MM.1S (cell line): ENCODE measurements around the gene FARP1.

ENCODE experiments used
- DNase-seq: peaks from one replicate; pipeline ENCODE4 v3.0.0-alpha.2; 2015
- H2AFZ ChIP-seq: fragments of 300-600 bp; sonication (generic); 2 replicates; pipeline ENCODE4 v1.6.0; 2016; ENCODE audit warnings: antibody characterized with exemption, low read length
- H3F3A ChIP-seq: fragments of 300-600 bp; sonication (generic); 2 replicates; pipeline ENCODE4 v1.6.1; 2016; ENCODE audit warnings: mild to moderate bottlenecking, antibody characterized with exemption, low read length, moderate library complexity, mixed read lengths; ENCODE audit not compliant: insufficient read depth
- H3K27ac ChIP-seq: fragments of 300-600 bp; sonication (generic); 2 replicates; pipeline ENCODE4 v1.5.1; 2016; ENCODE audit warnings: mild to moderate bottlenecking, low read length
- H3K27me3 ChIP-seq: fragments of 300-600 bp; sonication (generic); replicated peaks from 2 replicates; pipeline ENCODE4 v1.6.0; 2016; ENCODE audit warnings: low read length; ENCODE audit not compliant: insufficient read depth
- H3K36me3 ChIP-seq: fragments of 300-600 bp; sonication (generic); replicated peaks from 2 replicates; pipeline ENCODE4 v1.6.1; 2016; ENCODE audit warnings: mild to moderate bottlenecking, low read length, mixed read lengths; ENCODE audit not compliant: insufficient read depth
- H3K4me1 ChIP-seq: fragments of 300-600 bp; sonication (generic); 2 replicates; pipeline ENCODE4 v1.6.1; 2016; ENCODE audit warnings: low read length, mixed read lengths
- H3K4me2 ChIP-seq: fragments of 300-600 bp; sonication (generic); 2 replicates; pipeline ENCODE4 v1.6.0; 2016; ENCODE audit warnings: low read depth, low read length
- H3K4me3 ChIP-seq: fragments of 300-600 bp; sonication (generic); 2 replicates; pipeline ENCODE4 v1.5.1; 2016; ENCODE audit warnings: low read length, mixed read lengths
- H3K79me2 ChIP-seq: fragments of 300-600 bp; sonication (generic); 2 replicates; pipeline ENCODE4 v1.6.1; 2016; ENCODE audit warnings: mixed run types, low read length, mixed read lengths
- H3K9ac ChIP-seq: fragments of 300-600 bp; sonication (generic); 2 replicates; pipeline ENCODE4 v1.6.1; 2016; ENCODE audit warnings: low read length, mixed read lengths
- H3K9me2 ChIP-seq: fragments of 300-600 bp; sonication (generic); replicated peaks from 2 replicates; pipeline ENCODE4 v1.6.1; 2016; ENCODE audit warnings: mild to moderate bottlenecking, low read length, mixed read lengths; ENCODE audit not compliant: insufficient read depth
- H3K9me3 ChIP-seq: fragments of 300-600 bp; sonication (generic); replicated peaks from 2 replicates; pipeline ENCODE4 v1.6.1; 2016; ENCODE audit warnings: mild to moderate bottlenecking, low read length, mixed read lengths; ENCODE audit not compliant: insufficient read depth
- H4K20me1 ChIP-seq: fragments of 300-600 bp; sonication (generic); 2 replicates; pipeline ENCODE4 v1.6.1; 2016; ENCODE audit warnings: mild to moderate bottlenecking, low read length, moderate library complexity, mixed read lengths; ENCODE audit not compliant: insufficient read depth
- EZH2 ChIP-seq: fragments of 300-600 bp; sonication (generic); optimal IDR thresholded peaks from 2 replicates; pipeline ENCODE3; 2017; ENCODE audit warnings: low read depth, mild to moderate bottlenecking, antibody characterized with exemption, low read length, mixed read lengths
- EZH2phosphoT487 ChIP-seq: fragments of 300-600 bp; sonication (generic); IDR thresholded peaks from 2 replicates; pipeline ENCODE4 v1.6.1; 2018; ENCODE audit warnings: antibody characterized with exemption, low read length
- TF ChIP-seq, protein P1 (sequence below): fragments of 300-600 bp; sonication (generic); IDR thresholded peaks from 2 replicates; pipeline ENCODE4 v1.5.1; 2016; ENCODE audit warnings: antibody characterized with exemption, low read length, mixed read lengths

Gene FARP1

DNA sequence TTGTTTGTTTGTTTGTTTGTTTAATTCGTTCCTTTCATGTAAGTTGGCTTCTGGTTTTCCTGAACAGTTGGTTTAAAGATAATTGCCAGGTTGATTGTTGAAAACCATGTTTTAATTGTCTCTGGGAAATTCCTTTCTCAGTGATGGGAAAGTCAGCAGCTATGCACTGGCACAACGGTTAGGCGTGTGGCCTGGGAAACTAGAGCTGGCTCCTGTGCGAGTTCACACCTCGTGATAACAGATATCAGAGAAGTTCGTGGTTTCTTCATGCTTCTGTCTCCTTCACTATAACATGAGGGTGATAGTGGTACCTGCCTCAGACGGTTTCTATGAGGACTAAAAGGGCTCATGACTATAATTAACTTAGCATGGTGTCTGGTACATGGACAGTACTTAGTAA lies 280.5 kb downstream of the FARP1 start:
- Histone ChIP-seq H3K4me1 (no peaks in the 10 kb centered on the region), H3F3A (no peaks in the 10 kb centered on the region), H3K36me3 (no peaks in the 10 kb centered on the region), H3K9me2 (no peaks in the 10 kb centered on the region), H3K4me2 (no peak overlapping the region), H4K20me1 (no peaks in the 10 kb centered on the region), H3K79me2 (no peaks in the 10 kb centered on the region), H2AFZ (no peak overlapping the region), H3K9me3 (no peaks in the 10 kb centered on the region), H3K27me3 (no peaks in the 10 kb centered on the region), H3K4me3 (no peak overlapping the region), H3K9ac (no peak overlapping the region), H3K27ac (no peak overlapping the region)
- no peak for DNase-seq
- TF ChIP-seq, protein P1, sequence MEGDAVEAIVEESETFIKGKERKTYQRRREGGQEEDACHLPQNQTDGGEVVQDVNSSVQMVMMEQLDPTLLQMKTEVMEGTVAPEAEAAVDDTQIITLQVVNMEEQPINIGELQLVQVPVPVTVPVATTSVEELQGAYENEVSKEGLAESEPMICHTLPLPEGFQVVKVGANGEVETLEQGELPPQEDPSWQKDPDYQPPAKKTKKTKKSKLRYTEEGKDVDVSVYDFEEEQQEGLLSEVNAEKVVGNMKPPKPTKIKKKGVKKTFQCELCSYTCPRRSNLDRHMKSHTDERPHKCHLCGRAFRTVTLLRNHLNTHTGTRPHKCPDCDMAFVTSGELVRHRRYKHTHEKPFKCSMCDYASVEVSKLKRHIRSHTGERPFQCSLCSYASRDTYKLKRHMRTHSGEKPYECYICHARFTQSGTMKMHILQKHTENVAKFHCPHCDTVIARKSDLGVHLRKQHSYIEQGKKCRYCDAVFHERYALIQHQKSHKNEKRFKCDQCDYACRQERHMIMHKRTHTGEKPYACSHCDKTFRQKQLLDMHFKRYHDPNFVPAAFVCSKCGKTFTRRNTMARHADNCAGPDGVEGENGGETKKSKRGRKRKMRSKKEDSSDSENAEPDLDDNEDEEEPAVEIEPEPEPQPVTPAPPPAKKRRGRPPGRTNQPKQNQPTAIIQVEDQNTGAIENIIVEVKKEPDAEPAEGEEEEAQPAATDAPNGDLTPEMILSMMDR, result no peak
- TF ChIP-seq EZH2phosphoT487, result no peak
- TF ChIP-seq EZH2, result no peak

DNA sequence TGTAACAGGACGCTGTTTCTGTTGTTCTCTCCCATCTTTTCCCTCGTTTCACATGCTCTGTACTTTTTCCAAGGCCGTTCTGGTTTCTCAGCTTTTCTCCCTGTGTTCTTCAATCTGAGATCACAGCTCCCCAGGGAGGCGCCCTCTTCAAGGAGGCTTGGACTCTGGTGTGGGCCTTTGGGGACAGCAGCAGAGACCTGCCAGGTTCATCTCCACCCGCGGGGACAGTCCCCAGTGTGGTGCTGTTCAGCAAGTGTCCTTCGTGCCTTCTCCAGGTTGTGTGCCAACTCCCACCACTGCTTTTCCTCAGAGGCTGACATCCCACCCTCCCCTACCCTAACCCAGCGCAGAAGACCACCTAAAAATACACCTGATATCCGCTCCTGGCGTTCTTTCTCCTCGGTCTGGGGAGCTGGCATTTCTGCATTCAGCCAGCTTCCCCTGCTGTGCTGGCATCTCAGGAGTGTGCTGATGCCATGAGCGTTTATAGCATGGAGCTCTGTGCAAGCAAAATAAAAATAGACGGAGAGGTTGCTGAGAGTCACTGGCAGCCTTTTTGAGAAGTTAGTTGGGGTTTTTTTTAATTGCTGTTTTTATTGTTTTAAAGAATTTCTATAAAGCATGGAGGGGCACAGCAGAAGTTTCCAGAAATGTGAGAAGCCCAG lies 284.6 kb downstream of the FARP1 start:
- H3K4me3 ChIP-seq, result no peak overlapping the region
- H3K27me3 ChIP-seq, result no peaks in the 10 kb centered on the region
- H3K4me2 ChIP-seq, result no peak overlapping the region
- H3K4me1 ChIP-seq, result no peaks in the 10 kb centered on the region
- H3F3A ChIP-seq, result no peaks in the 10 kb centered on the region
- no peak for DNase-seq
- H3K9me2 ChIP-seq, result no peaks in the 10 kb centered on the region
- no peak overlapping the region for H3K9ac ChIP-seq
- H3K79me2 ChIP-seq, result no peaks in the 10 kb centered on the region
- H3K9me3 ChIP-seq, result no peaks in the 10 kb centered on the region
- no peaks in the 10 kb centered on the region for H4K20me1 ChIP-seq
- H3K36me3 ChIP-seq, result no peaks in the 10 kb centered on the region
- no peak for TF ChIP-seq EZH2
- TF ChIP-seq, protein P1, result no peak
- no peak for TF ChIP-seq EZH2phosphoT487
- no peak overlapping the region for H2AFZ ChIP-seq
- no peak overlapping the region for H3K27ac ChIP-seq

DNA sequence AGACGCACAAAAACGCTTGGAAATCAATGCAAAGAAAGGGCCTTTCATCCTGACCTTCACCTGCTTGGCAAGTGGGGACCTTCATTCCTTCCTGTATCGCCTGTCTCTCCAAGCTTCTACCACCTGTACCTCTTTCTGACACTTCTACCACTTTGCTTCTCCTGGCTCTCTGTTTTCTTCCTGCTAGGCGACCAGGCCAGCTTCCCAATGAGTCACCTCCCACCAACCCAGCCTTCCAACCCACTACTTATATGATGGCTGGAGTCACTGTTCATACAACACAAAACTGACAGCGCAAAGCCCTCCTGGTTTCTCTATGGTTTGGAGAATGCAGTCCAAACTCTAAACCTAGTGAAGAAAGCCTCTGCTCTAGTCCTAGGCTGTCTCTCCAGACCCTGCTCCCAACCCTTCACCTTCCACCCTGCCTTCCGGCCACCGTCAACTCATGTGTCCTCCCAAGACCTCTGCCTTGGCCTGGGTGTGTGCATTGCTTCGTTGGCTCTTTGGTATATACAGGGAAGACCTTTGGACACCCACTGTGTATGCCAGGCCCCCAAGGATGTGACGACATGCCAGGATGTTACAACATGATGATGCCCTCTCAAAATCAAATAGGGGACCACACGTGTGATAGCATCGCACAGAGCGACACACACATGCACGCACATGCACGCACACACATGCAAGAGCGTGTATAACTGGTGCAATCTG lies 285.5 kb downstream of the FARP1 start:
- no peaks in the 10 kb centered on the region for H3K36me3 ChIP-seq
- H3K27me3 ChIP-seq, result no peaks in the 10 kb centered on the region
- no peaks in the 10 kb centered on the region for H3K4me1 ChIP-seq
- no peak overlapping the region for H3K4me3 ChIP-seq
- no peak overlapping the region for H3K4me2 ChIP-seq
- no peaks in the 10 kb centered on the region for H4K20me1 ChIP-seq
- no peaks in the 10 kb centered on the region for H3K9me3 ChIP-seq
- TF ChIP-seq EZH2phosphoT487 (no peak), EZH2 (no peak)
- TF ChIP-seq, protein P1, result no peak
- DNase-seq, result no peak
- no peaks in the 10 kb centered on the region for H3K79me2 ChIP-seq
- H3K9ac ChIP-seq, result no peak overlapping the region
- H3F3A ChIP-seq, result no peaks in the 10 kb centered on the region
- no peak overlapping the region for H3K27ac ChIP-seq
- no peaks in the 10 kb centered on the region for H3K9me2 ChIP-seq
- no peak overlapping the region for H2AFZ ChIP-seq
